HG03571 (cell line): ENCODE results near the gene NDUFV1.
A peak's percentile ranks its signal among the peaks of the same experiment; 100 is the strongest.
"Not testable (repeated sequence)": the region's sequence is repeated elsewhere in the genome, so short reads cannot be mapped to it uniquely, and the experiment has no call there.

Experiments
- ATAC-seq: cut with Tn5 transposase; IDR thresholded peaks from one replicate; pipeline ENCODE4 v1.9.1; 2021; ENCODE audit not compliant: unreplicated experiment

Gene NDUFV1

GRCh38 chr11:67611165-67611564 lies 4.4 kb downstream of the NDUFV1 start:
- ATAC-seq, result no peak

- ATAC-seq, result no peak
Observed at GRCh38 chr11:67611704-67612587, 5.2 kb downstream of the NDUFV1 start.

GRCh38 chr11:67612751-67613150 lies 6.0 kb downstream of the NDUFV1 start:
- no peak for ATAC-seq

- no peak for ATAC-seq
Observed at GRCh38 chr11:67613313-67613959, 6.7 kb downstream of the NDUFV1 start.

- peak; percentile 73 for ATAC-seq
Observed at GRCh38 chr11:67613960-67614715, 7.4 kb downstream of the NDUFV1 start.

- ATAC-seq, result no peak
Observed at GRCh38 chr11:67614730-67615714, 8.3 kb downstream of the NDUFV1 start.

GRCh38 chr11:67615728-67616430 lies 9.1 kb downstream of the NDUFV1 start:
- ATAC-seq, result no peak

- no peak for ATAC-seq
Observed at GRCh38 chr11:67616431-67617242, 9.9 kb downstream of the NDUFV1 start.

- ATAC-seq, result no peak
Observed at GRCh38 chr11:67617243-67617953, 10.7 kb downstream of the NDUFV1 start.

GRCh38 chr11:67618901-67619659 lies 12.3 kb downstream of the NDUFV1 start:
- ATAC-seq, result not testable (repeated sequence)

GRCh38 chr11:67619683-67620618 lies 13.2 kb downstream of the NDUFV1 start:
- not testable (repeated sequence) for ATAC-seq

GRCh38 chr11:67620621-67621020 lies 13.9 kb downstream of the NDUFV1 start:
- not testable (repeated sequence) for ATAC-seq

- not testable (repeated sequence) for ATAC-seq
Observed at GRCh38 chr11:67621928-67622327, 15.2 kb downstream of the NDUFV1 start.

GRCh38 chr11:67622905-67623304 lies 16.2 kb downstream of the NDUFV1 start:
- not testable (repeated sequence) for ATAC-seq

- not testable (repeated sequence) for ATAC-seq
Observed at GRCh38 chr11:67623795-67624194, 17.1 kb downstream of the NDUFV1 start.

- ATAC-seq, result not testable (repeated sequence)
Observed at GRCh38 chr11:67626131-67626833, 19.5 kb downstream of the NDUFV1 start.
